Bronchial epithelial cell (primary cell): ENCODE results near the gene DFFA. TPM values are rescaled to one million over a fixed set of nuclear protein-coding genes. Genes with fewer than 3 reads are reported as not detected.

Experiments used
- DNase-seq: peaks from one replicate; pipeline ENCODE4 v3.0.0-alpha.2; 2010; ENCODE audit warnings: low read depth
- FAIRE-seq: peaks from 2 replicates; lab custom pipeline; 2011; peaks lifted over from hg19 to GRCh38; lab: Jason Lieb, UNC
- H3K27me3 ChIP-seq: 2 replicates; pipeline ENCODE4 v1.5.1; 2011; ENCODE audit warnings: low read length; ENCODE audit not compliant: control insufficient read depth, insufficient read depth
- H3K36me3 ChIP-seq: 2 replicates; pipeline ENCODE4 v1.5.1; 2011; ENCODE audit warnings: low read length; ENCODE audit not compliant: control insufficient read depth, insufficient read depth
- H3K4me3 ChIP-seq: 2 replicates; pipeline ENCODE4 v1.5.1; 2011; ENCODE audit warnings: mild to moderate bottlenecking, low read depth, low read length, control low read depth
- total RNA-seq: library from RNA; depleted of rRNA; stranded (reverse); fragments of >200 nt; gene quantifications from 2 replicates; pipeline ENCODE4 v1.2.1, GENCODE V29; 2014
- TF ChIP-seq, protein P1 (sequence below): IDR thresholded peaks from 2 replicates; pipeline ENCODE4 v1.5.1; 2011; ENCODE audit warnings: mild to moderate bottlenecking, moderate library complexity, low read length, control low read depth, inconsistent platforms; ENCODE audit not compliant: insufficient read depth, severe bottlenecking

DFFA gene
- total RNA-seq, 1 donor from 2014 or later = 55.5 TPM

DNA sequence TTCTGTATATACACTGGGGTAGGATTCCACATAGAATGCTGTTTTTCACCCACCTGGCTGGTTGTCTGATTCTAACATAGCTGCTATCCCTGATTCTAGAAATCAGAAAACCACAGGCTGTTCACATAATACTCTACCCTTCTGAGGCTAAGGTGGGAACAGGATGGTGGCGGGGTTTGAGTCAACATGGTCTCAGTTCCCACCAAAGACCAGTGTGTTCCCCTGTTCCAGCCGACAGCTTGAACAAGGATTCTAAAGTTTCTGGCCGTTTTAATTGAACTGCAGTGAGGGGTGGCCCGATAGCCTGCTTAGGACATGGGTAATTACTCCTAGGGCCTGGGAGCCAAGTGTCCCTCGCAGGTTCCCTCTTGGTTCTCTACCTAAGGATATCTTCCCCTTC lies 40.9 kb upstream of the DFFA start:
- FAIRE-seq (no peak), DNase-seq (no peak)
- H3K36me3 ChIP-seq = peaks cover 2% of the 10 kb centered on the region
- TF ChIP-seq, protein P1, sequence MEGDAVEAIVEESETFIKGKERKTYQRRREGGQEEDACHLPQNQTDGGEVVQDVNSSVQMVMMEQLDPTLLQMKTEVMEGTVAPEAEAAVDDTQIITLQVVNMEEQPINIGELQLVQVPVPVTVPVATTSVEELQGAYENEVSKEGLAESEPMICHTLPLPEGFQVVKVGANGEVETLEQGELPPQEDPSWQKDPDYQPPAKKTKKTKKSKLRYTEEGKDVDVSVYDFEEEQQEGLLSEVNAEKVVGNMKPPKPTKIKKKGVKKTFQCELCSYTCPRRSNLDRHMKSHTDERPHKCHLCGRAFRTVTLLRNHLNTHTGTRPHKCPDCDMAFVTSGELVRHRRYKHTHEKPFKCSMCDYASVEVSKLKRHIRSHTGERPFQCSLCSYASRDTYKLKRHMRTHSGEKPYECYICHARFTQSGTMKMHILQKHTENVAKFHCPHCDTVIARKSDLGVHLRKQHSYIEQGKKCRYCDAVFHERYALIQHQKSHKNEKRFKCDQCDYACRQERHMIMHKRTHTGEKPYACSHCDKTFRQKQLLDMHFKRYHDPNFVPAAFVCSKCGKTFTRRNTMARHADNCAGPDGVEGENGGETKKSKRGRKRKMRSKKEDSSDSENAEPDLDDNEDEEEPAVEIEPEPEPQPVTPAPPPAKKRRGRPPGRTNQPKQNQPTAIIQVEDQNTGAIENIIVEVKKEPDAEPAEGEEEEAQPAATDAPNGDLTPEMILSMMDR = no peak
- no peak overlapping the region for H3K4me3 ChIP-seq
- no peaks in the 10 kb centered on the region for H3K27me3 ChIP-seq

- TF ChIP-seq, protein P1 = no peak
These were observed 39.2 kb upstream of the DFFA start for GRCh38 chr1:10511494-10511885.

DNA sequence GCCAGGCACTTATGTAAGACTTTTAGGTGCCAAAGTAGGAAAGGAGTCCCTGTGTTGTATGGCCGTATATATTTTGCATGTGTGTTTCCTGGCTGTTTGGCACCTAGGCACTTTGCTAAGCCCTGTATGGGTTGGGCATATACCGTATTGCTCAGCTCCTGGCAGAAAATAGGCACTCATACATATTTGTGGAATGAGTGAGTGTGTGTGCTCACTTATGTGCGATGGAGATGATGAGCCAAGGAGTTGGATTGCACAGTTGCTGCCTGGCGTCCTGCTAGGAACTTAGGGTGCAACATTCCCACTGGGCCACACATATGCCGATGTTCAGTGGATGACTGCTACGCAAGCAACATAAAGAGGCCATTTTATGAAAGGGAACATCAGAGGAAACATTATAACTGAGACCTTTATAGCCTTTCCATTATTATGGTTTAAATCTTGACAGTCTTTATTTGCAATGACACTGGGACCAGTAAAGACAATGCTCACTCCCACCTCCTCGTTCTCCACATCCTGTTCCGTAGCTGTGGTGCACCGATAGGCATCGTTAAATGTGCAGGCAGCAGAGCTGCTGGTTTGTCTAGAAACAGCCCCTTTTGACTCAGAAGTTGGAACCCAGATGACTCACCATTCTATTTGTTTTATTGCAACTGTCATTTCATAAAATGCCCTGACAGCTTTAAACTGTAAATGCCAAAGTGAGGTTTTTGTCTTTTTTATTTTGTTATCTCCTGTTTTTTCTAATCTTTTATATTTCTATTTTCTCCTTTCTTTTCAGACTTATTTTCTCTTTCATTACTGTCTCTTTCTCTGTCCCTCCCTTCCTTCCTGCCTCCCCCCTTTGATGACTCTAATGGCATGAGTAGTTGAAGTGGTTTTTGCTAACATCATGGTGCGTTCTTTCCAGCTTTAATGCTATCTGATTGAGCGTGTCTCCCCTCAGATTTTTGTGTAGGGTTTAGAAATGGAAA lies 38.5 kb upstream of the DFFA start:
- FAIRE-seq = peak; percentile 92

More at GRCh38 chr1:10511494-10511885, 39.2 kb upstream of the DFFA start:
- H3K36me3 ChIP-seq = peaks cover 2% of the 10 kb centered on the region
- no peak for FAIRE-seq
- no peaks in the 10 kb centered on the region for H3K27me3 ChIP-seq
- no peak overlapping the region for H3K4me3 ChIP-seq
- DNase-seq = no peak

DNA sequence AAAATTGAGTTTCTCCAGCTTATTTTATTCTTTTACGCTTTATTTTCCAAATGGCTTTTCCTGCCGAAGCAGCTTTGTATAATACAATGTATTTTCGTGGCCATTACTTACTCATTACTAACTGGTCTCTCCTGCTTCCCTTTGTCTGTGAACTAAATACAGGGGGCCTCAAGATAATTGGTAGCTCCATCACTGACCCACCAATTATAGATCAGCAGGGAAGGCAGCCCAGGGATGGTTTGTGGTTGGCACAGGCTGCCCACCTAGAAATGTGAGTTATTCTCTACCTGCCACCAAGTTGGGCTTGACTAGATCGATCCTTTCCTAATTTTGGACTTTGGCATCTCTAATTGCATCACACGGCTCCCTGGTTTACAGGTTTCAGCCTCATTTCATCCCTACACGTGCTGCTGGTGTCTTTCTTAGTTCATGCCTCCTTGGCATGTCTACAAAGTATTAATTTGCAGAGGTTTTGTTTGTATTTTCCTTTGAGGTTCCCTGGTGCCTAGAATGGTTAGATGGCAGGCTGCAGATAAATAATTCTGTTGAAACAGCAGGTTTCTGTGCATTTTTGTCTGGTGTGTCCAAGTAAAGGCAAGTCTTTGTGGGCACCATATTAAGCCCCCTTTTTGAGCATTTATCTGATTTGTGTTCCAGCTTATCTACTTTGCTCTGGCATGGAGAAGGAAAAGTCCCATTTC lies 37.6 kb upstream of the DFFA start:
- TF ChIP-seq, protein P1 = no peak
- Histone ChIP-seq H3K27me3 (no peaks in the 10 kb centered on the region), H3K4me3 (no peak overlapping the region), H3K36me3 (peaks cover 2% of the 10 kb centered on the region)
- FAIRE-seq (no peak), DNase-seq (no peak)

More for the DNA sequence above, 38.5 kb upstream of the DFFA start:
- H3K27me3 ChIP-seq = no peaks in the 10 kb centered on the region
- H3K4me3 ChIP-seq = no peak overlapping the region
- peak; percentile 96 for DNase-seq
- TF ChIP-seq, protein P1 = no peak
- H3K36me3 ChIP-seq = peaks cover 2% of the 10 kb centered on the region

DNA sequence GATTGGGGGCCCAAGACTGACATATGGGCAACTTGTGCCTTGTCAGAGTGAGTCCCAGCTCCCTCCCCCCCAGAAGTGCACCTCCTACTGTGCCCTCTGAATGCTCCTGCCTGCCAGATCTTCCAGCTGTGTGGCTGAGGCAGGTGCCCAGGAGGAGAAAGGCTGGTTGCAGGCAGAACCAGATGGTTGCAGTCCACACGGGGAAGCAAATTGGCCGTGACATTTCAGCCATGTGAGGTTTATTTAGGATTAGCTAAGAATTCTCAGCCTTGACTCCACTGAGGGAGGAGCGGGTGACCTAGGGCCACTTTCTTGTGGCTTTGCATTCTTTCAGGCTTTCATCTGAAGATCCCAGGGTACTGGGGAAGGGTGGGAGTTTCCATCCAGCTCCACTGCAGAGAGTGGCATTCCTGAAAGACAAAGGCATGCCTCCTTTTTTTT lies 36.2 kb upstream of the DFFA start:
- TF ChIP-seq, protein P1 = no peak
- FAIRE-seq (no peak), DNase-seq (no peak)
- H3K36me3 ChIP-seq = peaks cover 2% of the 10 kb centered on the region
- no peaks in the 10 kb centered on the region for H3K27me3 ChIP-seq
- no peak overlapping the region for H3K4me3 ChIP-seq
